Gastroesophageal sphincter (tissue), 3 donors: ENCODE results near the gene LHX6.

Experiments used
- EP300 ChIP-seq: sonication (generic); formaldehyde crosslinking; IDR thresholded peaks from one replicate; pipeline ENCODE4 v1.6.1; 2017; ENCODE audit warnings: antibody characterized with exemption, mild to moderate bottlenecking
- TF ChIP-seq, protein P1 (sequence below), 4 experiments: fragments of 200-600 bp in 2 of 4; fragments of 450-650 bp in 2 of 4; sonication (generic) in 1 of 4; IDR thresholded peaks; one replicate each; pipeline ENCODE4 v1.5.1; 2017 to 2019; ENCODE audit warnings: antibody characterized with exemption in 4 of 4, mild to moderate bottlenecking in 2 of 4, moderate library complexity in 2 of 4

DNA sequence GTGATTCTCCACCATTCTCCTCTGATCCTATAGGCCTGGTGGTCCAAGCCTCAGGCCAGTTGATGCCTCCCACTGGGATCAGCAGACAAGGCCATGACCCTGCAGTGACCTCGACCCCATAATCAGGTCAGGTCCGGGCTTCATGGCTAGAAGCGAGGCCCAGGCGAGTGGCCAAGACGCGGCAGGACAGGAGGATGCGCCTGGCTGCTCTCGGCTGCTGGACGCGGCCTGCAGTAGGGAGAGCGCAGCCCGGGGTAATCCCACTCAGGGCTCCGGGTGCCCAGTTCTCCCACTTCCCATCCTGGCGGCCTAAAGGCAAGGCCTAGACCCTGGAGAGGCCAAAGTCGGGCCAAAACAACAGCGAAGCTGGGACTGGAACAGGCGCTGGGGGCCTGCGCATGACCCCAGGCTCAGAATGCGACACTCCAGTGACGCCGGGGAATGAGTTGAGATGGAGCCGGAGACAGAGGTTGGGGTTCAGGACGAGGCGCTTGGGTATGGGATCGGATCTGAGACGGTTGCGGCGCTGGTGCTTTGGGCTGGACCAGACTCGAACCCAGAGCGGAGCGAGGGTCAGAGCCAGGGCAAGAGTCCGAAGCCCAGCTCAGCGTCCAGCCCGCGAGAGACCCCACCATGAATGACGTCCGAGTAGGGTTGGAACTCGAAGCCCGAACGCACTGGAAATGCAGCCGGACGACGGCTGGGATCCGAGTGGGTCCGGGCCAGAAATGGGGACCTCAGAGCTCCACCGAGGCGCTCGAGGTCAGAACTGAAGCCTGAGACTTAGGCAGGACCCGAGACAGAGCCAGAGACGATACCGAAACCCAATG, 3.2 kb downstream of the LHX6 start:
- TF ChIP-seq, protein P1, sequence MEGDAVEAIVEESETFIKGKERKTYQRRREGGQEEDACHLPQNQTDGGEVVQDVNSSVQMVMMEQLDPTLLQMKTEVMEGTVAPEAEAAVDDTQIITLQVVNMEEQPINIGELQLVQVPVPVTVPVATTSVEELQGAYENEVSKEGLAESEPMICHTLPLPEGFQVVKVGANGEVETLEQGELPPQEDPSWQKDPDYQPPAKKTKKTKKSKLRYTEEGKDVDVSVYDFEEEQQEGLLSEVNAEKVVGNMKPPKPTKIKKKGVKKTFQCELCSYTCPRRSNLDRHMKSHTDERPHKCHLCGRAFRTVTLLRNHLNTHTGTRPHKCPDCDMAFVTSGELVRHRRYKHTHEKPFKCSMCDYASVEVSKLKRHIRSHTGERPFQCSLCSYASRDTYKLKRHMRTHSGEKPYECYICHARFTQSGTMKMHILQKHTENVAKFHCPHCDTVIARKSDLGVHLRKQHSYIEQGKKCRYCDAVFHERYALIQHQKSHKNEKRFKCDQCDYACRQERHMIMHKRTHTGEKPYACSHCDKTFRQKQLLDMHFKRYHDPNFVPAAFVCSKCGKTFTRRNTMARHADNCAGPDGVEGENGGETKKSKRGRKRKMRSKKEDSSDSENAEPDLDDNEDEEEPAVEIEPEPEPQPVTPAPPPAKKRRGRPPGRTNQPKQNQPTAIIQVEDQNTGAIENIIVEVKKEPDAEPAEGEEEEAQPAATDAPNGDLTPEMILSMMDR (IDR thresholded peaks at IDR 0.05), result no peak
- no peak for TF ChIP-seq EP300
